Measurements from ENCODE around the gene ARID2. TPM values are rescaled to one million over a fixed set of nuclear protein-coding genes. Genes with fewer than 3 reads are reported as not detected.

ARID2 gene
- polyA plus RNA-seq, 1 donor (not counting 4 experiments of a cell fraction or from before 2014, with no cell fraction given) = 15.1 TPM

- H2AFZ ChIP-seq (ENCODE audit: control insufficient read depth, low read length) = no peak overlapping the region
- no peak for FAIRE-seq
- no peaks in the 10 kb centered on the region for H3K4me1 ChIP-seq (ENCODE audit: control insufficient read depth, extremely low read depth, insufficient read depth, low read length)
- H3K36me3 ChIP-seq (ENCODE audit: control insufficient read depth in 2 of 2, extremely low read depth in 1 of 2, insufficient read depth in 2 of 2, low read length in 2 of 2) = no peaks in the 10 kb centered on the region
- no peak overlapping the region for H3K27ac ChIP-seq (ENCODE audit: control insufficient read depth, insufficient read depth, low read length)
- no peaks in the 10 kb centered on the region for H3K9me1 ChIP-seq (ENCODE audit: control insufficient read depth, extremely low read depth, insufficient read depth, low read length)
- H3K4me2 ChIP-seq (ENCODE audit: control insufficient read depth, extremely low read depth, insufficient read depth, low read depth, low read length) = no peak overlapping the region
- no peaks in the 10 kb centered on the region for H4K20me1 ChIP-seq (ENCODE audit: control insufficient read depth, extremely low read depth, insufficient read depth, low read length)
- no peak for DNase-seq (ENCODE audit: low read depth, low spot score)
- dilution Hi-C loops (cut with MboI; ENCODE audit: extremely low pct_ligation_motif_present, low sequenced_read_pairs) = no loop called here
- no peak overlapping the region for H3K9ac ChIP-seq (ENCODE audit: control insufficient read depth, extremely low read depth, insufficient read depth, low read length)
- H3K4me3 ChIP-seq (ENCODE audit: control insufficient read depth in 2 of 3, extremely low read depth in 1 of 3, insufficient read depth in 2 of 3, low read depth in 1 of 3, low read length in 3 of 3) = no peak overlapping the region
- no peaks in the 10 kb centered on the region for H3K9me3 ChIP-seq (ENCODE audit: control insufficient read depth, low read depth, low read length)
- peaks cover 25% of the 10 kb centered on the region for H3K79me2 ChIP-seq (ENCODE audit: control insufficient read depth, insufficient read depth, low read length)
- no peak for TF ChIP-seq CTCF (optimal IDR thresholded peaks at IDR 0.05 in 1 of 3, IDR thresholded peaks at IDR 0.05 in 1 of 3, conservative IDR thresholded peaks at IDR 0.05 in 1 of 3; ENCODE audit: extremely low read depth in 1 of 3, insufficient read depth in 2 of 3, low read length in 3 of 3)
- TF ChIP-seq EZH2 (IDR thresholded peaks at IDR 0.05; ENCODE audit: low read length) = no peak
- H3K27me3 ChIP-seq (ENCODE audit: control insufficient read depth, extremely low read depth, insufficient read depth, low read length) = no peaks in the 10 kb centered on the region
Observed at GRCh38 chr12:45781080-45781479, 51.6 kb downstream of the ARID2 start.

- DNase-seq (ENCODE audit: low read depth, low spot score) (no peak), FAIRE-seq (no peak)
- Histone ChIP-seq H3K36me3 (ENCODE audit: control insufficient read depth in 2 of 2, extremely low read depth in 1 of 2, insufficient read depth in 2 of 2, low read length in 2 of 2) (no peaks in the 10 kb centered on the region), H3K27me3 (ENCODE audit: control insufficient read depth, extremely low read depth, insufficient read depth, low read length) (no peaks in the 10 kb centered on the region), H3K4me3 (ENCODE audit: control insufficient read depth in 2 of 3, extremely low read depth in 1 of 3, insufficient read depth in 2 of 3, low read depth in 1 of 3, low read length in 3 of 3) (no peak overlapping the region), H3K79me2 (ENCODE audit: control insufficient read depth, insufficient read depth, low read length) (peaks cover 15% of the 10 kb centered on the region), H3K9me1 (ENCODE audit: control insufficient read depth, extremely low read depth, insufficient read depth, low read length) (no peaks in the 10 kb centered on the region), H3K27ac (ENCODE audit: control insufficient read depth, insufficient read depth, low read length) (no peak overlapping the region), H4K20me1 (ENCODE audit: control insufficient read depth, extremely low read depth, insufficient read depth, low read length) (no peaks in the 10 kb centered on the region), H3K9me3 (ENCODE audit: control insufficient read depth, low read depth, low read length) (no peaks in the 10 kb centered on the region), H2AFZ (ENCODE audit: control insufficient read depth, low read length) (no peak overlapping the region), H3K9ac (ENCODE audit: control insufficient read depth, extremely low read depth, insufficient read depth, low read length) (no peak overlapping the region), H3K4me1 (ENCODE audit: control insufficient read depth, extremely low read depth, insufficient read depth, low read length) (no peaks in the 10 kb centered on the region), H3K4me2 (ENCODE audit: control insufficient read depth, extremely low read depth, insufficient read depth, low read depth, low read length) (no peak overlapping the region)
- TF ChIP-seq CTCF (optimal IDR thresholded peaks at IDR 0.05 in 1 of 3, IDR thresholded peaks at IDR 0.05 in 1 of 3, conservative IDR thresholded peaks at IDR 0.05 in 1 of 3; ENCODE audit: extremely low read depth in 1 of 3, insufficient read depth in 2 of 3, low read length in 3 of 3) (no peak), EZH2 (IDR thresholded peaks at IDR 0.05; ENCODE audit: low read length) (no peak)
- dilution Hi-C loops (cut with MboI; ENCODE audit: extremely low pct_ligation_motif_present, low sequenced_read_pairs) = no loop called here
Observed at GRCh38 chr12:45785315-45785714, 55.8 kb downstream of the ARID2 start.

Data from keratinocyte (primary cell).